ENCODE measurements around the gene C4A.
"Not testable (repeated sequence)": the region's sequence is repeated elsewhere in the genome, so short reads cannot be mapped to it uniquely, and the experiment has no call there.

GRCh38 chr6:32010856-32011530, 29.1 kb downstream of the C4A start:
- not testable (repeated sequence) for TF ChIP-seq CTCF (IDR thresholded peaks at IDR 0.05; ENCODE audit: insufficient read depth, low read length, poor library complexity, severe bottlenecking); EZH2phosphoT487 (conservative IDR thresholded peaks at IDR 0.05; ENCODE audit: low read length)

Data from SU-DHL-6 (cell line).